Small intestine (tissue), 7 donors: Measurements from ENCODE around the gene DNAJC25. TPM values are rescaled to one million over a fixed set of nuclear protein-coding genes. Genes with fewer than 3 reads are reported as not detected.
"Not testable (repeated sequence)": the region's sequence is repeated elsewhere in the genome, so short reads cannot be mapped to it uniquely, and the experiment has no call there.

ENCODE experiments used
- DNase-seq, 2 donors: peaks; one replicate each; pipeline versions ENCODE4 v3.0.0 to v3.0.0-alpha.2; 2013
- FAIRE-seq: peaks from 2 replicates; lab custom pipeline; 2012; peaks lifted over from hg19 to GRCh38; lab: Jason Lieb, UNC
- H3K27ac ChIP-seq, 3 donors: one replicate each; pipeline ENCODE4 v1.5.1; 2013; ENCODE audit warnings: low read length in 2 of 3, mild to moderate bottlenecking in 2 of 3, control low read depth in 1 of 3, inconsistent platforms in 1 of 3, low read depth in 1 of 3, moderate library complexity in 1 of 3
- H3K27me3 ChIP-seq, 3 donors: one replicate each; pipeline ENCODE4 v1.6.1; 2013; ENCODE audit warnings: low read length in 3 of 3, inconsistent platforms in 1 of 3; ENCODE audit not compliant: control insufficient read depth in 3 of 3, insufficient read depth in 3 of 3
- H3K36me3 ChIP-seq, 3 donors: one replicate each; pipeline ENCODE4 v1.6.1; 2013; ENCODE audit warnings: low read length in 3 of 3, inconsistent platforms in 1 of 3, low read depth in 1 of 3, mild to moderate bottlenecking in 1 of 3, moderate library complexity in 1 of 3; ENCODE audit not compliant: control insufficient read depth in 3 of 3, insufficient read depth in 2 of 3
- H3K4me1 ChIP-seq, 3 donors: one replicate each; pipeline ENCODE4 v1.6.1; 2013; ENCODE audit warnings: low read length in 2 of 3, inconsistent platforms in 1 of 3, low read depth in 1 of 3, mild to moderate bottlenecking in 1 of 3, moderate library complexity in 1 of 3; ENCODE audit not compliant: control insufficient read depth in 3 of 3, insufficient read depth in 2 of 3
- H3K4me3 ChIP-seq, 3 donors: one replicate each; pipeline ENCODE4 v1.5.1; 2013; ENCODE audit warnings: low read length in 3 of 3, control low read depth in 1 of 3, inconsistent platforms in 1 of 3, low read depth in 1 of 3, mild to moderate bottlenecking in 1 of 3, moderate library complexity in 1 of 3
- H3K9me3 ChIP-seq, 2 donors: one replicate each; pipeline ENCODE4 v1.6.1; 2013; ENCODE audit warnings: low read depth in 1 of 2, low read length in 1 of 2; ENCODE audit not compliant: control insufficient read depth in 2 of 2, insufficient read depth in 1 of 2
- WGBS, 3 donors: extraction: QIAGEN DNeasy Blood & Tissue Kit; methylation state at CpG; one replicate each; pipeline ENCODE4 v1.1.7; 2013; 5-methylcytosine and 5-hydroxymethylcytosine counted together
- polyA plus RNA-seq, 4 donors: library from polyadenylated mRNA; stranded (reverse) in 3 of 4; unstranded in 1 of 4; fragments of 200-250 nt in 3 of 4; fragments of 120-200 nt in 1 of 4; gene quantifications; one replicate each; pipeline versions ENCODE4 v1.2.1 to v1.2.3, GENCODE V29; 2013
- donor health status: healthy with polysubstance abuse.
- donor health status: control.
- donor health status: control.
- donor health status: Bipolar disorder and iron deficiency.
- donor health status: healthy.

DNAJC25 gene
- polyA plus RNA-seq, 4 donors, result 2.7 to 14.3 (median 7.2) TPM

GRCh38 chr9:111615928-111616327 lies 15.2 kb upstream of the DNAJC25 start:
- FAIRE-seq (no peak), DNase-seq (no peak)
- Histone ChIP-seq H3K4me1 (peaks cover 0 to 10% (median 0%) of the 10 kb centered on the region in 3 donors), H3K27ac (no peak overlapping the region), H3K27me3 (no peaks in the 10 kb centered on the region), H3K36me3 (no peaks in the 10 kb centered on the region), H3K9me3 (no peaks in the 10 kb centered on the region), H3K4me3 (no peak overlapping the region)
- WGBS, 3 donors, result 60 to 69% (median 61%) methylated on average over 3 of the region's 3 CpGs

GRCh38 chr9:111617349-111617748 lies 13.8 kb upstream of the DNAJC25 start:
- WGBS, 3 donors, result 92 to 97% (median 96%) methylated on average over 19 to 29 of the region's 29 CpGs
- FAIRE-seq, H3K4me3 ChIP-seq, DNase-seq, H3K27me3 ChIP-seq, H3K27ac ChIP-seq, H3K4me1 ChIP-seq, H3K36me3 ChIP-seq, H3K9me3 ChIP-seq: not testable (repeated sequence)

GRCh38 chr9:111621895-111622480 lies 9.1 kb upstream of the DNAJC25 start:
- WGBS, 3 donors, result 18 to 37% (median 23%) methylated on average over 2 of the region's 2 CpGs
- Histone ChIP-seq H3K27ac (no peak overlapping the region), H3K4me1 (peaks cover 0 to 7% (median 2%) of the 10 kb centered on the region in 3 donors), H3K4me3 (no peak overlapping the region), H3K27me3 (no peaks in the 10 kb centered on the region), H3K36me3 (no peaks in the 10 kb centered on the region), H3K9me3 (no peaks in the 10 kb centered on the region)
- FAIRE-seq, result no peak
- DNase-seq, result peak; percentile 62 to 70

- WGBS, 3 donors, result 48 to 66% (median 66%) methylated on average over 3 of the region's 3 CpGs
- no peak overlapping the region for H3K27ac ChIP-seq
- H3K4me1 ChIP-seq, result peaks cover 0 to 12% (median 2%) of the 10 kb centered on the region in 3 donors
- no peaks in the 10 kb centered on the region for H3K9me3 ChIP-seq
- H3K4me3 ChIP-seq, result no peak overlapping the region
- no peaks in the 10 kb centered on the region for H3K36me3 ChIP-seq
- no peaks in the 10 kb centered on the region for H3K27me3 ChIP-seq
- FAIRE-seq (no peak), DNase-seq (peak in 1 of 2 donors; percentile 80)
Observed at GRCh38 chr9:111622626-111623025, 8.5 kb upstream of the DNAJC25 start.

GRCh38 chr9:111627260-111627963 lies 3.7 kb upstream of the DNAJC25 start:
- no peaks in the 10 kb centered on the region for H3K36me3 ChIP-seq
- no peak for FAIRE-seq
- H3K27me3 ChIP-seq, result no peaks in the 10 kb centered on the region
- peaks cover 0 to 20% (median 3%) of the 10 kb centered on the region in 3 donors for H3K4me1 ChIP-seq
- H3K27ac ChIP-seq, result peak overlapping the region in 2 of 3 donors; percentile 52 to 69
- H3K9me3 ChIP-seq, result no peaks in the 10 kb centered on the region
- DNase-seq, result peak; percentile 94 to 96
- H3K4me3 ChIP-seq, result no peak overlapping the region
- 14 to 52% (median 34%) methylated on average over 7 of the region's 7 CpGs for WGBS, 3 donors

- DNase-seq (no peak), FAIRE-seq (no peak)
- WGBS, 3 donors, result 75 to 84% (median 79%) methylated on average over 7 of the region's 7 CpGs
- Histone ChIP-seq H3K27me3 (no peaks in the 10 kb centered on the region), H3K36me3 (no peaks in the 10 kb centered on the region), H3K9me3 (no peaks in the 10 kb centered on the region), H3K4me1 (peaks cover under 1 to 26% (median 13%) of the 10 kb centered on the region in 3 donors), H3K4me3 (no peak overlapping the region), H3K27ac (peak overlapping the region in 2 of 3 donors; percentile 17 to 51)
Observed at GRCh38 chr9:111628411-111628810, 2.7 kb upstream of the DNAJC25 start.

- Histone ChIP-seq H3K27me3 (no peaks in the 10 kb centered on the region), H3K9me3 (no peaks in the 10 kb centered on the region), H3K4me3 (peak overlapping the region; percentile 5 to 89 (median 86)), H3K36me3 (no peaks in the 10 kb centered on the region), H3K4me1 (peaks cover 9 to 30% (median 24%) of the 10 kb centered on the region in 3 donors), H3K27ac (peak overlapping the region; percentile 36 to 61 (median 37))
- DNase-seq (no peak), FAIRE-seq (no peak)
- WGBS, 3 donors, result 5 to 11% (median 10%) methylated on average over 17 of the region's 17 CpGs
Observed at GRCh38 chr9:111630182-111630963, 761 bp upstream of the DNAJC25 start.

GRCh38 chr9:111630964-111631213 lies 245 bp upstream of the DNAJC25 start:
- H3K27me3 ChIP-seq, result no peaks in the 10 kb centered on the region
- H3K27ac ChIP-seq, result peak overlapping the region; percentile 36 to 61 (median 37)
- WGBS, 3 donors, result 0 to 1% (median 1%) methylated on average over 14 of the region's 14 CpGs
- H3K36me3 ChIP-seq, result no peaks in the 10 kb centered on the region
- peaks cover 9 to 30% (median 24%) of the 10 kb centered on the region in 3 donors for H3K4me1 ChIP-seq
- DNase-seq (no peak), FAIRE-seq (no peak)
- no peaks in the 10 kb centered on the region for H3K9me3 ChIP-seq
- peak overlapping the region in 2 of 3 donors; percentile 86 to 89 for H3K4me3 ChIP-seq
